NCI-H2196 (cell line): ENCODE data around the gene ABCC8.
A peak's percentile ranks its signal among the peaks of the same experiment; 100 is the strongest.

Experiments used
- DNase-seq: peaks from one replicate; lab custom pipeline; 2025; ENCODE audit not compliant: unreplicated experiment; lab: John Stamatoyannopoulos, UW

ABCC8 gene

DNA sequence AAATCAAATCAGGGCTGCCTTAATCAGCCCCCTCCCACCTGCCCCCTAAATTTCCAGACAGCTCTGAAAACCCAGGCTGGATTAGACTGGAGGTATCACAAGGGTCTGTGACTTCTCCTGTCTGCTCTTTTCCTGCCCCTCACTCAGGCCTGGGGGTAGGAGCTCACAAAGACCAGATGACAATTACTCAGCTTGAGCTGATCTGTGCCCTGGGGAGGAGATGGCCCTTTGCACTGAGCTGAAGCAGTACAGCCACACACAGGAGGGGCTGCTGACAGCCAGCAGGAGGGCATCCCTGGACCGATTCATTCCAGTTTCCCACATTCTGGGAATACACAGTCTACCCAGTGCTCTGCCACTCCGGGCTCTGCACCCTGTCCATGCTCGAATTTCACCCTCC is 4.2 kb downstream of the ABCC8 start:
- DNase-seq: no peak

DNA sequence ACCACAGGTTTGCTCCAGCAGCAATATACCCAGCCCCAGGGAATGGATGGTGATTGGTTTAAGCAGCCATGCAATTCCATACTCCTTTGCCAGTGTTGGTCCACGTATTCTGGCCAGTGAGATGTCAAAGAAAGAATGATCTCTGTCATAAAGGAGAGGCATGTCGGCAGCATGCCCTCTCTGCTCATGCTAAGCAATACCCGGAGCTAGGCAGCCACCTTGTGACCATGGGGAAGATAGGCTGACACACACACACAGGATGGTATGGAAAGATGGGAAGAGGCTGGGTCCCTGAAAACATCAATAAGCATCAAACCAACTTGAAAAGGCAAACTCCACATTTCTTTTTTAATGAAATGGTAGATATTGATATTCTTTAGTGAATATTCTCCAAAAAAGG is 5.1 kb downstream of the ABCC8 start:
- no peak for DNase-seq

DNA sequence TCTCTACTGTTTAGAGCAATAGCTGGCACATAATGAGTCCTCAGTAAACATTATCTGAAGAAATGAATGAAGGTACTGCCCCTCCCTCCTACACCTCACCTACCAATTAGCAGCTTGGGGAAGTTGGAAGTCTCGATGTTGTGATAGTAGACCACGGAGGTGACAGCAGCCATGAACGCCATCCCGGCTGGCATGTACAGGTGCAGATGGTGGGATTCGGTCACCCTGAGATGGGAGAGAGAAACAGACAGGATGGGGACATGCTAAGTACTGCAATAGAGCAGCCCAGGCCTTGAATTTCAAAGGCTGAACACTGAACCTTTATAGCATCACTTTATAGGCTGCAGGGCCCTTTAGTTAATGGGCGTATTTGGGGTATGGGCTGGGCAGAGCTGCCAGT is 6.6 kb downstream of the ABCC8 start:
- no peak for DNase-seq

DNA sequence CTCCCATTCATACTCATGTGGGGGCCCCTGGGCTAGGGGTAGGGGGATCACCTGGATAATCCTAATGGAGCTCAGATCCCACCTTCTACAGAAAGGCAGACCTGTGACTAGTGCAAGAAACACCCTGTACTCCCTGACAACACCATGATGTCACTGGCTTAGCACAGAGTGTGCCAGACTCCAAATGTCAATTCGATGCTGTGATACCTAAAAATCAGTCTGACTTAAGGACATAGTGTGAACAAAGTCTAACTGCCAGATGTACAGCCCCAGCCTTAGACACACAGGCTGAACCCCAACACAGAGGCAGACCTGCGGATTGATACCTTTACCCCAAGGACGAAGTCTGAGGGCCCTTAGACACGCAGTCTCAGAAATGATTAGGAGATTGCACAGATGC is 8.5 kb downstream of the ABCC8 start:
- no peak for DNase-seq

DNA sequence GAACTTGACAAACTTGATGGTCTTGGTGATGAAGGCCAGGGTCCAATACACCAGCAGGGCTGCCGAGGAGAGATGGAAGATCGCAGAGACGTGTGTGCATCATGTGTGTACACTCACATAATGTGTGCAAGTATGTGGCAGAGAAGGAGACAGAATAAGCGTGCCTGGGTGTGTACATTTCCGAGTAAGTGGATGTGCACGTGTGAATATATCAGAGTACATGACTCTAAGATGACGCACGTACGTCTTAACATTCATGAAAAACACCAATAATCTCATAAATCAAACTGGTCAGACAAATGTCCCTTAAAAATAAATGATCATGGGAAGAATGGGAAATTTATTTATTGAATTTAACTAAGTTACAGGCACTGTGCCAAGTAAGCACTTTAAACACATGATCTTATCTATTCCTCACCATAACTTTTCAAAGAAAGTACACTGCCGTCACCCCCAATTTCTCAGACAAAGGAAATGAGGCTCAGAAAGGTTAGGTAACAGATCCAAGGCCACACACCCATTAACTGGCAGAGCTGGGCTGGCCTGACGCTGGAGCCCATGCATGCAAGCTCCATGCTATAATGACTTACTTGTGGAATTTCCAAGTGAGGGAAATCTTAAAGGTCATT is 13.0 kb downstream of the ABCC8 start:
- DNase-seq: no peak

DNA sequence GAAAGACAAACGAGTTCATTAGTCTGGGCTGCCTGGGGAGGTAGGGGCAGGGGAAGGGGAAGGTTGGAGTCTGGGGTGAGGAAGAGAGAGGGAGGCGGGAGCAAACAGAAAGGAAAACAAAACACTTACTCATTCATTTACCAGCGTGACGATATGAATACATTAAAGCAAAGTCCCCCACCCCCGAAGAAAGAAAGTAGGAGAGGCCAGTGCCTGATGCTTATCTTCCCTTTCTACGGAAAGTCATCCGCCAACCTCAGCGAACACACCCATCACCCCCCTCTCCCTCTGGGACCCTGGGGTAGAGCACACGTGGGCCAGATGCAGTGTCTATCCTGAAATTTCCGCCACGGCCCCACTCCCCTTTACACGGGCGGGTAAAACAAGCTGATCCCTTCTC is 13.7 kb downstream of the ABCC8 start:
- no peak for DNase-seq

DNA sequence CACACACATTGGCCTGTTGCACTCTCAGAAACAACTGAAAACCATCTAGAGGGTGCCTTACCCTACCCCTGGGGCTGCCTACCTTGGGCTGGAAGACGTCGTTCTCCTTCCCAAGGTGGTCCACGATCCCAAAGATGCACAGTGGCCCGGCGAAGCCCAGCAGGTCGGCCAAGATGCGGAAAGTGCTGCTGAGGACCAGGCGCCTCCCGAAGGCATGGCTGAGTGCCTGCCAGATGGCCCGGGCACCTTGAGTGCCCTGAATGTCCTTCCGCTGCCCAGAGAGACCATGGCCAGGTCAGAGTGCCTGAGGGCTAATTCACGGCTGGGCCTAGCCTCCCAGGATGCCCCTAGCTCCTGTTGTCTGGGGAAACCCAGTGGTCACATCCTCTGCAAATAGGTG is 16.2 kb downstream of the ABCC8 start:
- no peak for DNase-seq

DNA sequence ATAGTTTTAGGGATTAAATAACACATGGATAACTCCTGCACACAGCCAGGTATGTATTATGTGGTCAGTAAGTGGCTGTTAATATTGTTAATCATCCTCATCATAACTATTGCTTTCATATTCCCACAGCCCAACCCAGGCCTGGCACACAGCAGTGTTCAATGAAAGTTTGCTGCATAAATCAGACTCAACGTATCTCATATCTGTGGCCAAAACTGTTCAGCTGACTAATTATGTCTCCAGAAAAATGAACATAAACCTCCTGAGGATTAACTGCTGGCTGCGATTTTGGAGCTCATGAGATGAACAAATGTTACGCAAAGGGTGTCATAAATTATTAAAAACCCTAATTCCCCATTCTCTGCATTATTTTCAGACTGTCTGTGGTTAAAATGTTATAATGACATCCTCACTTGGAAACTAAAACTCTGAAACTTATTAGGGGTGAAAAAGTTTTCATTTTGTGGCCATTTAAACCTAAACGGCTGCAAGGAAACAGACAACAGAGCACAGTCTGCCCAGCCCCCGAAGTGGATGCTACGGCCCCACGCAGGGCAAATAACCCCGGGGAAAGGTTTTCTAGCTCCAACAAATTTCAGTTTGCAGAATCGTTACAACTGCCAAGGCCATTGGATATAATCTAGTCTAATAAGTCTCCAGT is 17.3 kb downstream of the ABCC8 start:
- no peak for DNase-seq

DNA sequence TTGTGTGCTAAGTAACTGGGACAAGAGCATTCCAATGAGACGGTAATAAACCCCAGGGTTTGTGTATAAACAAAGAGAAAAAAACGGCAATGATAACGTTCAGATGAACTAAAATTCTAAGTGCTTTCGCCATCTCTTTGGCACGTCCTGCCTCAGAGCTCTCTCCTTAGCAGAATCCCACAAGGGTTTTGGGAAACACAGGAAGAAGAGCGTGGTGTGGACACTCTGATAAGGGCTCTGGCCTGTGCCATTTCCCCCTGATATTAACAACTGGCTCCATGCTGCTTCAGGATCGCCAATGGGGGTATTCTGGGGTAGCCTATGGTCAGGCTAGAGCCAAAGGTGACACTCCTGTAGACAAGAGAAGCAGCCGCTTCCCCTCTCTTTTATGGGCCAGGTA is 18.4 kb downstream of the ABCC8 start:
- no peak for DNase-seq

DNA sequence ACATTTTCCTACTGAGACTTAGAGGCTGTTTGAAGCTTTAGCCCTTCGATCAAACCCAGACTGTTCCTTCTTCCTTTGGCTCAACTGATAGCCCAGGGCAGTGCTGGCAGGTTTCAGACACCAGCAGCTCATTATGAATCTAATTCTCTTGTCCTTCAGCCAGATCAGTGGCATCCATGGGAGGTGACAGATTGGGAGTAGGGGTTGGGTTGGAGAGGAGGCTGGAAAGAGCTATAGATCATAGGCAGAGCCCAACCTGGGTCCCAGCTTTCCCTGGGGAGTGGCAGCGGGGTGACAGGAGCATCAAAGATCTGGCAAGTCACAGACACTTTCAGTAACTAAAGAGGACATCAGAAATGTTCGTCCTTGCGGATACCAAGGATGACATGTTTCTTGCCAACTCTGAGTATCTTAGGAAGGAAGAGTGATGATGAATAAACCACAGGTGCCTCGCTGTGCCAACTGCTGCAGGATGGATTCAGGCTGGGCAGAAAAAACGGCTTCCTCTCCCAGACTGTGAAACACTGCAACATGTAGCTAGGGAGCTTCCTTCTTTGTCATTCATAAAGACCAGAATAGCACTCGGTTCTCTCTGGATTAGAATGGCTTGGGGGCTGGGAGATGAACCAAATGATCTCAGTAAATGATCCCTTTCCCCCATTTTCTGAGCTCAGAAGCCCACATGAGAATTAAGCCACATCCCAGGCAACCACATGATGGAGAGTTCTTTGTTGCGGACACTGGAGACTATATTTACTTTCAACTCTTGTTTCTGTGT is 19.1 kb downstream of the ABCC8 start:
- no peak for DNase-seq

DNA sequence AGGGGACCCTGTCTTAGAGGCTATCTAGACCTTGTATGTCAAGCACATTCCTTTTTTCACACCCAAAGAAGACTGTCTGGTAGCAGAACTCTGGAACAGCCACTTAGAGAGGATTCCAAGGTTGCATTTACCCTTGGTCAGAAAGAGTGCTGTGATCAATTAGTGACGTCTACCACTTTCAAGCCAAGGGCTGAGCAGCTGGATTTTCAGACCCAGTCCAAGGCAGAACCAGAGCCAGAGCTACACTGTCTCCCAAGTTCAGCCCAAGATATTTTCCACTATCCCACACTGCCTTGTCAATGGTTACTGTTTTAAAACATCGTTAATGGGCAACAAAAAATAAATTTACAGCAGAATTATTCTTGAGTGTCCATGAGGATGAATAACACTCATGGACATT is 24.0 kb downstream of the ABCC8 start:
- no peak for DNase-seq

DNA sequence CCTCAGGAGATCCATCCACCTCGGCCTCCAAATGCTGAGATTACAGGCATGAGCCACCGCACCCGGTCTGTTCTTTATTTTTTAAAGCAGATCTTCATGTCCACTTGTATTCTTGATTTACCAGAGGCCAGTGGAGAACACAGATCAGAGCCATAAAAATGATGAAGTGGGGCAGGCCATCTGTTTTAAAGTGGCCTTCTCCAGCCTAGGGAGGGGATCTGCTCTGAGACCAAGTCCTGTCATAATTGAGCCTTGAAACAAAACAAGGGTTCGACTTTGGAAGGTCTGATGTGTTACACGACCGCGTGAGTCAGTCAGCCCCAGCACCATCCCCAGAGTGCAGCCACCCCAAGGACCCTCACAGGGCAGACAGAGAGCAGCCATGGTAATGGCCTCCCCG is 27.5 kb downstream of the ABCC8 start:
- no peak for DNase-seq

DNA sequence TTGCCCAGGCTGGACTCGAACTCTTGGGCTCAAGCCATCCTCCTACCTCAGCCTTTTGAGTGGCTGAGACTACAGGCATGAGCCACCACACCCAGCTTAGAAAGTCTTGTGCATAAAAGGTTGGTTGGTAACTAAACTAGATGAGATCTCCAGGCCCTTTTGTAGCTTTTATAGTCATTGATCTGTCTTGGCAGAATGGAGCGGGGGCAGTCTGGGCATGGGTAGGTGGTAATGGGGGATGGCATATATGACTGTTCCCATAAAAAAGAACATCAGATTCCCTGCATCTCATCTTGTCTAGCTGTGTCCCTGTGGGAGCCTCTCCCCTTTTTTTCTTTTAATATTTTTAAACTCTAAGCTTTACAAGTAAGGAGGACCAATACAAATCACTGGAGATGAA is 30.2 kb downstream of the ABCC8 start:
- DNase-seq: no peak

DNA sequence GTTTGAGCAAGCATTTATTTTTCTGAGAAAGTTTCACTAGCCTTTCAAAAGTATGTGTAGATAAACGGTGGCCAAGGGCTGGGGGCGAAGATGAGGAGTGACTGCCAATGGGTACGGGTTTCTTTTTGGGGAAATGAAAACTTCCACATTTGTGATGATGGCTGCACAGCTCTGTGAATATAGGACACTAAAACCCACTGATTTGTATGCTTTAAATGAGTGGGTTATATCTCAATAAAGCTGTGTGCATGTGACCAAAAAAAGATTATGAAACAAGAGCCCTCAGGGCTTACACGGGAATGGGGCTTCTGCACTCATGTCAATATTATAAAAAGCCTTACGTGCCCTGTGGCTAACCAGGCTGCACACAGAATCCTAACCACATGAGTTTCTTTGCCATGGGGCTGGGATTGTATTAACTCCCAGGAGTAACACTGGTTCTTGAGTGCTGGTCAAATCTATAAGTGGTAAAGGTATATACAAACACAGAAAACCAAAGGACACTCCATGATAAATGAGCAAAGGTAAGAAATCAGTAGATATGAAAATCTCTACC is 31.3 kb downstream of the ABCC8 start:
- no peak for DNase-seq

DNA sequence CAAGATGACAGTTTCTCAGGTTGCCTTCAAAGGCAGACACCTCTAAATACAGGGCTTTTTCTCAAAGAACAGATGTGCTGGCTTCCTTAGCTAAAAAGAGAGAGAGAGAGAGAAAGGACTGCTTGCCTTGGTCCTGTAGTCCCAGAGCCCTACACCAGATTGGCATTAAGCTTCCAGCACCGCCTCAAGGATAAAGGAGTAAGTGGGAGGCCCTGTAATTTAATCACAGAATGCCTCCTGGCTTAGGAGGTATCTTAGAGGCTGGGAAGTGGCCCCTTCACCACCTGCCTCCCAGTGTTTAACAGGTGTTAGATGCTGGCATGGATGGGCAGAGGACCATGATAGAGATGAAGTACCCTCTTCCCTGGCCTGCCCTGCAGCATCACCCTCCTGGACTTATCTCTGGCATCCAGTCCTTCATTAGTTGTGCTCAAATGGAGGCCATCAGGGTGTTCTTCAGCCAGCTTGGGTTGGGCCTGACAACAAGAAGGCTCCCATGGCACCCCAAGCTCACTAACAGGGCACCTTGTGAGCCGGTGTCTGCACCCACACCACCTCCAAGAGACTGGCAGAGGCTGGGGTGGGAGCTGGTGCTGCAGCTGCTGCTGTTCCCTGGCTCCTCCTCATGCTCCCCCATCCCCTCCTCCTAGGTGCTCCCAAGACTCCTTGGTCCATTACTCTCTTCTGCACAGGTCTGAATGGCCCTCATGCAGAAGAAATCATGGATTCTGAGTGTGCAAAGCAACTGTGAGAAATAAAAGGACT is 32.5 kb downstream of the ABCC8 start:
- DNase-seq: no peak

DNA sequence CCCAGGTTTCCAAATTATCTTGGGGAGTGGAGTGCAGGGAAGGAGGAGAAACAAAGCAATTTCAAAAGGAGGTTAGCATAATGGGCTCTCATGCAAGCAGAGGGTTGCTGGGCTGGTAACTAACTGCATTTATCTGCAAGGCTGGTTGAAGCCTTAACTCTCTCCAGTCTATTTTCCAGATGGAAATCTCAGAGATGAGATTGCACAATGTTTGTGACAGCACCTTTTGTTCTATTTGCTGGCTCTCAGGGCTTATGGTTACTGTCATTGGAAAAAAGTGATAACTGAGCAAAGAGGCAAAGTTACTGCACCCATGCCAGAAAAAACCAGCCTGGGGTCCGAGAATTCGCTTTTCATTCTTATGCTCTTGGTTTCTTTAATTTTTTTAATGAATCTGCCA is 33.2 kb downstream of the ABCC8 start:
- DNase-seq: no peak

DNA sequence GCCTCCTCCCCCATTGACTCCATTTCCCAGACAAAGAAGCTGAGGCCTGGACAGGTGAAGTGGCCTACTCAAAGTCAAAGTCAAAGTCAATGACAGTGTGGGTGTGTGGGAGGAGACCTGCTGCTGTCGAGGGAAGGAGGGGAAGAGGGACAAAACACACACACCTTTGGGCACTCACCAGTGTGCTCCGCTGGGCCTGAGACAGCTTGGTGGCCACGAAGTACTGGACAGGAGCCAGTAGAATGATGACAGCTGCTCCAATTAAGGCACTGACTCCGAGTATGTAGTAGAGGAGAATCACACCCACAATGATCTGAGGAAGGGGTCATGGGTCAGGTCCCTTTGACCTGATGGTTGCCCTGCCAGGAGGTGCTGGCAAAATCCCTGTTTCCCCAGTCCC is 33.6 kb downstream of the ABCC8 start:
- no peak for DNase-seq

DNA sequence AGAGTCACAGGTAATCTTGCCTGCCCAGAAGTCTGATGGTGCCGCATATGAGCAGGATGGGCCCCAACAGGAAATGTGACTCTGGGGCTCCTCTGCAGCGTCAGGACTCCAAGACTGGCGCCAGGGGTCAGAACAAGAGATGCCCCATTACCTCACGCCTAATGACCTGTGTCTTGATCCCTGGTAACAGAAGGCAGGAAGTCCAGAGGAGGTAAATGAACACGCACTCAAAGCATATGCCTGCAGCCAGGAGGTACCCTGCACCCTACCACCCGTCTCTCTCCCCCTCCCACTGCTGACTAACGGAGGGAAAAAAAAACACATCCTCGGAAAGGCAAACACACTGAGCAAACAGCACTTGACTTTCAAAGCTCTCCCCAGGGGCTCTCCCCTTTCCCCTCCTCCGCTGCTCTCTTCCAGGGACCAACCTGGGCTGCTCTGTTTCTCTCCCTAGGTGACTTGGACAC is 37.3 kb downstream of the ABCC8 start:
- DNase-seq: peak; percentile 78

DNA sequence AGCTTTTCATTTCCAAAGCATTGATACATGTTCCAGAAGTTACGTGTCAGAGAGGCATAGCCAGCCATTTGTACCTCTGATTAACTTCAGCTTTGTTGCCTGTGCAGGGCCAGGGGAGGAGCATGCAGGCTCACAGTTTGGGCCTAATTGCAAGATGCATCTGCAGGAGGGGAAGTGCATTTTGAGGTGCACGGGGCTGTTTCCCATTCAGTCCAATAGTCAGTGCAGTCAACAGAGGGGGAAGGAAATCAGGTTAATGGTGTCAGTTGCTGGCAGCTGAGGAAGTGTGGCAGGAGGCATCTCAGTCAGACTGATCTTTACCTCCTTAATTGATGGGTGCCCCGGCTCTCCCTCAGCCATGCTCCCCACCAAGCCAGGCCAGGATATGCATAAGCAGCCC is 39.3 kb downstream of the ABCC8 start:
- DNase-seq: no peak

DNA sequence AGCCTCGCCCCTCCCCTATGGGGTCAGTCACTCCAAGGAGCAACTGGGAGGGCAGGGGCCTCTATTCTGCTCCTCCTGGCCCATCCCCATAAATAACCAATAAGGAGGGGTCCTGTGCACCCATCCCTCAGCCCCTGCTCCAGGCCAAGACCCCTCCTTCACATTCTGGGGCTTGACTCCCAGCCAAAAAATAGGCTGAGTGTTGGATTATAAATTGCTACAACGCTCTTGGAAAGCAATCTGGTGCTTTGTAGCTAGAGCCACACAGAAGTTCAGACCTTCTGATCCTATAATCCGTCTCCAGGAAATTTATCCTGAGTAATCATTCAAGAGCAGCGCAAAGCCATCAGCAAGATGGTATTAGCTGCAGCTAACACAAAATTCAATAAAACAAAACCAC is 42.5 kb downstream of the ABCC8 start:
- DNase-seq: no peak

DNA sequence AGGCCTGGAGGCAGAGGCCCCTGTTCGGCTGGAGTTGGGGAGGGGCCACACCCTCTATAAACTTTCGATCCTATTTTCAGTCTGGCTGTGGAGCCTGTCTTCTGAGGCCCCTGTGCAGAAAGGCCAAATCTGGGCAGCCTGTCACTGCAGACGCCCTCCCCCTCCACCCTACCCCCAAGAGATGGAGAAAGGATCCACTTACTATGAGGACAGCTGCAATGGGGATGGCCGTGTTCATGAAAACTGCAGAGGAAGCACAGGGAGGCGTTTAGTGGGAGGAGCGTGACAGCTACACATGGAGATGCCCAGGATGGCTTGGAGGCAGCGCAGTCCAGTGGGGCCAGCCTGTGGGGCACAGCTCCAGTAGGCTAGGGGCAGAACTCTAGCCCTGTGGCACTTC is 44.6 kb downstream of the ABCC8 start:
- no peak for DNase-seq
